ENCODE data around the gene VWA7. TPM values are rescaled to one million over a fixed set of nuclear protein-coding genes. Genes with fewer than 3 reads are reported as not detected.
A peak's percentile ranks its signal among the peaks of the same experiment; 100 is the strongest.

Gene VWA7
- total RNA-seq, 2 donors from 2014 or later, result 0.68 to 2.6 TPM

DNA sequence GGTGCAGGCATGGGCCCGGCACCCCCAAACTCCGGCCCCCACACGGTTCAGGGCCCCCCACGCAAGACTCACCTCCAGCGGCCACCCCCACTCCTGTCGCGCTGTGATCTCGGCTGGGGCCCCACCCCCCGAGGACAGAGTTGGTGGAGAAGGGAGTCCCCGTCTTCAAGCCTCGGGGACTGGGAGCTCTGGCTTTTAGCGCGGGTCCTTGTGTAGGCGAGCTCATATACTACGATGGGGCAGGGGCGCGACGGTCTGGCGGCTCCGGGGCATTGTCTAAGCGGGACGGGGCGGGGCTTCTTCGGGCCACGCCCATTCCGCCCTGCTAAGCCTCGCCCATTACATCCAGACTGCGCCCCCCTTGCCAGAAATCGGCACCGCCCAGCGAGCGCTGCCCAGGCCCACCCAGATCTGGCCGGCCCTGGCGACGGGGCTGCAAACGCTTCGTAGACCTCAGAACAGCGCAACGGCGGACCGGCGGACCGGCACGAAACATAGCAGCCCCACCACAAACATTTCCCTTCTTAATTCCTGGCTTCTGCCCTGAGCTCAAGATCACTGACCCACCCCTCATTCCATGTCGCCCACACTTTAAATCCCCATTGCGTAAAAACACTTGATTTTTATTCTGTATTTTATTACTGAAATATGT lies 47.0 kb downstream of the VWA7 start:
- DNase-seq (ENCODE audit: low spot score in 2 of 2), result peak in 1 of 2 donors; percentile 73
- ATAC-seq, result peak; percentile 21 to 64
- Mint-ChIP-seq H3K9me3 (no peaks in the 10 kb centered on the region), H3K27ac (peak overlapping the region; percentile 3 to 77), H3K36me3 (peaks cover 35 to 43% of the 10 kb centered on the region in 2 donors)

DNA sequence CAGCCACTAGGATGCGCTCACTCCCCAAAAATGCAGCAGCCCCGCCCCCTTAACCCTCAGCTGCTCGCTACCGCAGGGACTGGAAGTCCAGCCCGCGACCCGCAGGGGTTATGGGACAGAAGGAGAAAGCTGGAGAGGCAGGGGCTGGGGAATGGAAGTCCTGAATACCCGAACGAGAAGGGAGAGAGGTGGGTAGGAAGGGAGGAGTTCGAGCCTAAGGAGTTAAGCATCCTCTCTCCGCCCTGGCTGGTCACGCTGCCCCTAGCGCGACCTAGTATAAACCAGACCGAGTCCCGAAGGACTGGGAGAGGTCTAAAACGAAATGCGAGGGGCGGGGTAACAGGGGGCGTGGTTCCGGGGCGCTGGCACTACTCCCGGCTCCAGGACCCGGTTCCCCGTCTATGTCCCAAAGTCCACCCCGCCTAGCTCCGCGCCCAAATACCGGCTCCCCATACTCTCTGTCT lies 47.6 kb downstream of the VWA7 start:
- H3K27ac Mint-ChIP-seq, result peak overlapping the region; percentile 9 to 77
- peaks cover 29 to 37% of the 10 kb centered on the region in 2 donors for H3K36me3 Mint-ChIP-seq
- ATAC-seq (peak; percentile 50 to 71), DNase-seq (ENCODE audit: low spot score in 2 of 2) (peak; percentile 76 to 77)
- no peaks in the 10 kb centered on the region for H3K9me3 Mint-ChIP-seq

DNA sequence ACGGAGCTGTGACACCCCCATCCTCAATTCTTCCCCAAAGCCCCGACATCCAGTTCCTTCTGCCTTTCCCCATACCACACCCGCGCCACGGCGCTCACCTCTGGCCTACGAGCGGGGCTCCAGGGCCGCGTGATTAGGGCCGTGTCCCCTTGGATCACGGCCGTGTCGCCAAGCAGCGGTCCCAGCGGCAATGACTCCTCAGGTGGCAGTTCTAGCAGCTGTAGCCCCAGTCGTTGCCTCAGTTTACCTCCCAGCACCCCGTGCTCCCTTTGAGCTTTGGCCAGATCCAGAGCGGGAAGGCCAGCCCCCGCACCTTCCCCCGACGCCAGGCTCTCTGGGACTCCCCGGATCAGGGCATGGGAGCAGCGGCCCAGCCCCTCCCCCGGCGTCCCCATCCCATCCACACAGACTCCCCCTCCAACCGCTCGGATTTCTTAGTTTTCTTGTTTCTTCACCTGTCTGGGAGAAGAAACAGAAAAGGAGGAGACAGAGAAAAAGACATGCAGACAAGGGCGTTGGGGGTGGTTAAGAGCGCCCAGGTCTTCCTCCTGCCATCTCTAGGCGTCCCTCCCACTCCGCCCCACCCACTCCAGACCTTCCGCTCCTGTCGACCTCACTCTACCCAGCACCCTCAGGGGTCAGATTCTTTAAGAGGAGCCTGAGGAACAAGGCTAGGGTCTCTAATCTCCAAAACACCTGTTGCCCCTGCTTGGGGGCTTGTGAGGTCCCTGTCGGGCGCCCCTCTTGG lies 48.2 kb downstream of the VWA7 start, which contains the start of gene DDAH2:
Gene DDAH2 (minus strand): TSS at position 533 of the 748 bp plus-strand sequence. CDS start 138 bp downstream, at position 395.
- ATAC-seq (peak in 1 of 2 donors; percentile 33), DNase-seq (ENCODE audit: low spot score in 2 of 2) (no peak)
- Mint-ChIP-seq H3K9me3 (no peaks in the 10 kb centered on the region), H3K36me3 (peaks cover 23 to 32% of the 10 kb centered on the region in 2 donors), H3K27ac (peak within 1 kb of the TSS; percentile 9 to 82)

DNA sequence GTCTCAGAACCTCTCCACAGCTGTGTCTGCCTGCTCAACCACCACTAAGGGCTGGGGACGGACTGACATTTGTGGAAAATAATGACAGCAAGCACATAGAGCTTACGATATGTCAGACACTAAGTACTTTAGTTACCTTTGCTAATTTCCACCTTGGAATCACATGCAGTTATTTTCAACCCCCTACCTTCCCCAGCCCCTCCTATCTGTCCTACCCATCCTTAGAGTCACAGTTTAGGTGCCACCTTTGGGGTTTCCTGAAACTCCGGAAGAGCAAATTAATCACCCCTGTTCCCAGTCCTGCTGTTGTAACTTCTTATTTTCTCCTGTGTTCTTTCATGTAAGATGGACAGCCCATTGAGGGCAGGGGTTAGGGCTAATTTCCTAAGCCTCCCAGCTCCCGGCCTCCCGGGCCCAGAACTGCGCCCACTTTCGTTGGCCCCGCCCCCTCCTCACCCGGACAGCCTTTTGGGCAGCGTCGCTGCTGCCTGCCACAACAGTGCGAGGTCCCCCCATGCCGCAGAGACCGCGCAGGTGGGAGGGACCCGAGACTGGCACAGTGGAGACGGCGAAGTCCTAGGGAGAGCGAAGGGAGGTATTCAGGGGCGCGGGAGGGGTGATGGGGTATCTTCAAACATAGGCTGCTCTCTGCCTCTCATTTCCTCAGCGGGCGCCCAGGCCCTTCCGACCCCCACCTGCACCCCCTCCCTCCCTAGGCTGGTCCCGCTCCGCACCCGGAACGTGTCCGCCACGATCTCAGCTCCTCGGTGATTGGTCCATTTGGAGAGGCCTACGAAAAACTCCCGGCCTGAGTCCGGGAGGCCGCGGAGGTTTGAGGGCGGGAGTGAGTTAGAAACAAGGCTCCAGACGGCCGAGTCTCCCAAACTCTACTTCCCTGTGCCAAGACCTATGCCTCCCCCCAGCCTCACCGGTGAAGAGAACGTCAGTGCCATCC lies 49.1 kb downstream of the VWA7 start:
- ATAC-seq, result peak in 1 of 2 donors; percentile 15
- peak overlapping the region in 1 of 2 donors; percentile 82 for H3K27ac Mint-ChIP-seq
- DNase-seq (ENCODE audit: low spot score in 2 of 2), result no peak
- H3K9me3 Mint-ChIP-seq, result no peaks in the 10 kb centered on the region
- H3K36me3 Mint-ChIP-seq, result peaks cover 14 to 22% of the 10 kb centered on the region in 2 donors

DNA sequence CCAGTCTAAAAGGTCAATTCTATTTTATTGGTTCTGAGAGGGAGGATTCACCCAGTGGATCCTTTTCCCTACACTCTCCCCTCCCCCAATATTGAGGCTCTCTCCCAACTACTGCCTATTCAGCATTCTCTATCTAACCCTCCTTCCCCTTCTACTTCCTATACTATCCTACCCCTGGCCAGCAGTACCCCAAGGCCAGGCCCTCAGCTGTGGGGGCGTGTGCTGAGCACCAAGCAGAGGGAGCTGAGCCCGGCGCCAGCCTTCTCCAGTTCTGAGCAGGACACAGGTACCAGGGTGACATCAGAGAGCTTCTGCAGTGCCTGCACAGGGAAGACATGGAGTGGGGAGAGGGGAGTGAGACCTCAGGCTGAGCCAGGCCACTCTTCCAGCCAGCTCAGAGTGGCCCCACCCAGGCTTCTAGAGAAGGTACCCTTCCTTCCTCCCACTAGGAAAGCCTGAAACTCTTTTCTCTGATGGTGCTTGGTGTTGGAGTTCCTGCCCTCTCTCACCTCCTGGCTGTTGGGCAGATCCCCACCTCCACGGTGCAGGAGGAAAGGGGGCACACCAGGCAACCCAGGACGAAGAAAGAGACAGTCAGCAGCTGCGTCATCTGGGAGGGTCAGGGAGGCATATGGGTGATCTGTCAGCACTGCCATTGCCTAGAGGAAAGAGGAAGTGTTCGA lies 50.0 kb downstream of the VWA7 start:
- H3K36me3 Mint-ChIP-seq, result peaks cover 13 to 19% of the 10 kb centered on the region in 2 donors
- H3K27ac Mint-ChIP-seq, result peak overlapping the region in 1 of 2 donors; percentile 82
- DNase-seq (ENCODE audit: low spot score in 2 of 2) (no peak), ATAC-seq (peak; percentile 25 to 45)
- no peaks in the 10 kb centered on the region for H3K9me3 Mint-ChIP-seq

DNA sequence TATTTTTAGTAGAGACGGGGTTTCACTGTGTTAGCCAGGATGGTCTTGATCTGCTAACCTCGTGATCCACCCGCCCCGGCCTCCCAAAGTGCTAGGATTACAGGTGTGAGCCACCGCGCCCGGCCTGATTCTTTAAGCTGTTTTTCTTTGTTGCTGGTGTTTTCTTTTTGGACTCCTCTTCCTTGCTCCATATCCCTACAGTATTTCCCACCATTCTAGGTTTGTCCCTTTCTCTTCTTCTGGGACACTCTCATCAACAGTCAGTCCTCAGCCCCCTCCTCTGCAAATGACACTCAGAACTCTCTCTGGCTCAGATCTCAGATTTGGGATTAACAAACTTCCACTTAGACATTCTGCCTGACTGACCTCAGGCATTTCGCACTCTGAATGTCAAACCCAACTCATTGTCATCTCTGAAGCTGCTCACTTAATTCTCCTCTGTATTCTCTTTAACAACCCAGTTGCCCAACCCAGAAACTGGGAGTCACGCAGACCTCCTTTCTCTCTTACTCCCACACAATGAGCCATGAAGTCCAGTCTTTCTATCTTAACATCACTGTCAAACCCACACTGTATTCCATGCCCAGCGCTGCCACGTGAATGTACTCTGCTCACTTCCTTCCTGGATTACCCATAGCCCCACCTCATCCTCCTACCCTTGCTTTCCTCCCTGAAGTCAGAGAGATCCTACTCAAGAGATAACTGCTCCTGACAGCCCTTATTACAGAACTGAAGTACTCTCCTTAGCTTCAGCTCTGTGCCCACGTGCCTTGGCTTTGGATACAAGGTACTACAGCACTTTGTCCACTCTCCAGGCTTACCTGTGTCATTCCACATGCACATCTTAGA lies 51.4 kb downstream of the VWA7 start:
- peak in 1 of 2 donors; percentile 45 for ATAC-seq
- Mint-ChIP-seq H3K36me3 (peaks cover 6 to 7% of the 10 kb centered on the region in 2 donors), H3K27ac (peak overlapping the region in 1 of 2 donors; percentile 82), H3K9me3 (no peaks in the 10 kb centered on the region)
- no peak for DNase-seq (ENCODE audit: low spot score in 2 of 2)

DNA sequence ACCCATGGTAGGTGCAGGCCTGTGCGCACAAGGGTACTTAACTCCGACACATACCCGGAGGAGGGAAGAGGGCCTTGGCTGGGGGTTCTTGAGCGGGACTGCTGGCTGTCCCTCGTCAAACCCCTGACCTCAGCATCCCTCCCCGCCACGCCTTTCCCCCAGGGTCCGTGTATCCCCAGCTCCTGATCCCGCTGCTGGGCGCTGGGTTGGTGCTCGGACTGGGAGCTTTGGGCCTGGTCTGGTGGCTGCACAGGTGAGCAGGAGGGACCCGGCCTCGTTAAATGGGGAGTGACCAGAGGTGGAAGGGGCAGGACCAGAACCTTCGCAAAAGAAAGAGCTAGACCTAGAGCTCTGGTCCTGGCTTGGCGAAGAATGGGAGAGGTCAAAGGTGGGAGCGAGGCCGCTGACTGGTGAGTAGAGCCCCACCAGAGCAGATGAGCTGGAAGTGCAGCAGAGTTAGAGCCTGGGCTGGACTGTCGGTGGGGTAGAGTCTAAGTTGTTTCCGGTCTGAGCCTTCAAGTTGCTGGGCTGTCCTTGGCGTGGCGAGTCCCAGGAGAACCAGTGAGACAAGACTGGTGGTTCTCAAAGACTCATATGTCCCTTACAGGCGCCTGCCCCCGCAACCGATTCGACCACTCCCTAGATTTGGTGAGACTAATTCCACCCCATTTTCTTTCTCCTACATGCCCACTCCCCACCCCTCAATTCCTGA lies 53.0 kb downstream of the VWA7 start:
- H3K27ac Mint-ChIP-seq, result no peak overlapping the region
- no peaks in the 10 kb centered on the region for H3K36me3 Mint-ChIP-seq
- DNase-seq (ENCODE audit: low spot score in 2 of 2) (no peak), ATAC-seq (no peak)
- no peaks in the 10 kb centered on the region for H3K9me3 Mint-ChIP-seq

DNA sequence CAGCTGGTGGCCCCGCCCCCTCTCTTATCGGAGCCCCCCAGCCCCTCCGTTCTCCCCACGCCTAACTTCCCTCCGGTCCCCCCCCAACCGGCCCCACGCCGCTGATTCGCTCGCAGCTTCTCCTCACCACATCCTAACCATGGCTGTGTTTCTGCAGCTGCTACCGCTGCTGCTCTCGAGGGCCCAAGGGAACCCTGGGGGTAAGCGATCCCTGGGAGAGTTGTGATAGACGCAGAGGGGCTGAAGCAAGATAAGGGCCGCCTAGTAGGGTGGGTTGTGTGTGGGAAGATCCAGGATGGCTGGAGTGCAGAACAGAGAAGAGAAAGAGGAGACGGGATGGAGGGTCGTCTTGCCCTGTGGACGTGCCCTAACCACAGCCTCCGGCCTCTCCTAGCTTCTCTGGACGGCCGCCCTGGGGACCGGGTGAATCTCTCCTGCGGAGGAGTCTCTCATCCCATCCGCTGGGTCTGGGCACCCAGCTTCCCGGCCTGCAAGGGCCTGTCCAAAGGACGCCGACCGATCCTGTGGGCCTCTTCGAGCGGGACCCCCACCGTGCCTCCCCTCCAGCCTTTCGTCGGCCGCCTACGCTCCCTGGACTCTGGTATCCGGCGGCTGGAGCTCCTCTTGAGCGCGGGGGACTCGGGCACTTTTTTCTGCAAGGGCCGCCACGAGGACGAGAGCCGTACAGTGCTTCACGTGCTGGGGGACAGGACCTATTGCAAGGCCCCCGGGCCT lies 53.7 kb downstream of the VWA7 start, which contains the start of gene MPIG6B:
Gene MPIG6B (plus strand): TSS at position 129 of the 735 bp plus-strand sequence. CDS start 11 bp downstream, at position 140.
- DNase-seq (ENCODE audit: low spot score in 2 of 2), result no peak
- peak within 1 kb of the TSS in 1 of 2 donors; percentile 12 for H3K27ac Mint-ChIP-seq
- no peaks in the 10 kb centered on the region for H3K36me3 Mint-ChIP-seq
- H3K9me3 Mint-ChIP-seq, result no peaks in the 10 kb centered on the region
- ATAC-seq, result no peak

DNA sequence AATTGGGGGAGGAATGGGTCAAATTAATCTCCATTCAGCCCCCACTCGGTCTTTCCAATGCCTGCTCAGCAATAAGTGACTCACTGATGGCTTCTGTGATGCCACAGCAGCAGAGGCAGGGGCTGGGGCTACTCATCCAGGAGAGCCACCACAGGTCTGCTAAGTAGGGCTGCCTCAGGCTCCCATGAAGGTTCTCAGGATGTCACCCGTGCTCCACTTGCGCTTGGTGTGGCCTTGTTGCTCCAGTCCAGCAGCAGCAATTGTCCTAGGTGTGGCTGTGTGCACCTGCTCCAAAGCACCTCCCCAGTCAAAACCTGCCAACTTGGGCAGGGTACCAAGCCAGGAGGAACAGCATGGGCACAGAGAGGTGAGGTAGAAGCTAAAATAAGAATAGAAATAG lies 55.0 kb downstream of the VWA7 start:
- Mint-ChIP-seq H3K9me3 (no peaks in the 10 kb centered on the region), H3K27ac (no peak overlapping the region), H3K36me3 (no peaks in the 10 kb centered on the region)
- no peak for ATAC-seq
- no peak for DNase-seq (ENCODE audit: low spot score in 2 of 2)

DNA sequence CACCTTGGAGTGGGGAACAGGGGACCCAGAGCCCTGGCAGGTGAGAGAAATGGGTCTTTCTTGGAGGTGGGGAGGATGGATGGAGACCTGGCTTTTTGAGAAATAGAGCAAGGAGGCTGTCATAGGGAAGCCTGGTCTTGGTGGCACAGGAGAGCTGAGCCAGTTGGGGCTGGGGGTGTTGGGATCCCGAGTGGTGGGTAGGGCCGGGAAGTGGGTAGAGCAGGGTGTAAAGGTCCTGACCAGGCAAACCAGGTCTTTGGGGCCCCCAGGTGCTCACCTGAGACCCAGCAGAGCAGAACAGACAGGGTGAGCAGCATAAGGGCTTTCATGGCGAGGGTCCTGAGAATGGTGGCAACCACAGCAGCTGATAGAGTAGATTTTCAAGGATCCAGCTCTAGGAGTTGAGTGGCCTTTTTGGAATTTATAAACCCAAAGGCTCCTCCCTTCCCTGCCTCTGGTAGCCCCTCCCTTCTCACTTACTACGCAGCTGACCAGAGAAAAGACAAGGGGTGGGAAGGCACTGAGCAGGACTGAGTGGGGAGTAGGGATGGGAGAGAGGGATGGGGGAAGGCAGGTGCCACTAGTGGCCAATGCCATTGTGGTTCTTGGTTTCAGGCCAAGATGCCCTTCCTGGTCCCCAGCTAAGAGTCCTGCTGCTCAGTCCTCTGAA lies 55.6 kb downstream of the VWA7 start, which contains the start of gene LY6G6C:
Gene LY6G6C (minus strand): TSS at position 396 of the 670 bp plus-strand sequence. CDS start 67 bp downstream, at position 329.
- Mint-ChIP-seq H3K9me3 (no peaks in the 10 kb centered on the region), H3K27ac (peak within 1 kb of the TSS; percentile 2 to 63), H3K36me3 (no peaks in the 10 kb centered on the region)
- ATAC-seq, result no peak
- DNase-seq (ENCODE audit: low spot score in 2 of 2), result no peak

DNA sequence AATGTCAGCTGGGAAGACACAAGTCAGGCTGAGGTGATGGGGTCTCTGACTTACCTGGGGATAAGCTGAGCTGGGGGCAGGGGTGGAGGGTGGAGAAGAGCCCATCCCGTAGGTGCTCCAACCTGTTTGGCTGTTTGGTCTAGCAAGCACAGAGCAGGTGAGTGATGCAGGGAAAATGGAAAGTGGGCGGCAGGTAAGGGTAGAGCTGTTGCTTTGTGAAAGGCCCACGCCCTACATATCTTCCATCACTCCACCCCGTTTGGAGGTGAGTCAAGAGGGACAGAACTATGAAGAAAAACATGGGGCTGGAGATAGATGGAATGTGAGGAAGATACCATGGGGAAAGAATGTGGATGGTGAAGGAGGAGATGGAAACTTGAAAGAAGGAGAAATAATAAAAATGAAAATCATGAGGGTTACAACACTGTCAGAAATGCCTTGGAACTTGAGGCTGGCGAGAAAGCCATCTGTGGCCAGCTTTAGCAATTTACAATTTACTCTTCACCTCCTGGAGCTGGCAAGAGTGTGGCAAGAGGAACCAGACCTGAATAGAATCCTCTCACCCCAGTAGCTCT lies 56.8 kb downstream of the VWA7 start:
- Mint-ChIP-seq H3K9me3 (no peaks in the 10 kb centered on the region), H3K27ac (no peak overlapping the region), H3K36me3 (no peaks in the 10 kb centered on the region)
- ATAC-seq (no peak), DNase-seq (ENCODE audit: low spot score in 2 of 2) (no peak)

DNA sequence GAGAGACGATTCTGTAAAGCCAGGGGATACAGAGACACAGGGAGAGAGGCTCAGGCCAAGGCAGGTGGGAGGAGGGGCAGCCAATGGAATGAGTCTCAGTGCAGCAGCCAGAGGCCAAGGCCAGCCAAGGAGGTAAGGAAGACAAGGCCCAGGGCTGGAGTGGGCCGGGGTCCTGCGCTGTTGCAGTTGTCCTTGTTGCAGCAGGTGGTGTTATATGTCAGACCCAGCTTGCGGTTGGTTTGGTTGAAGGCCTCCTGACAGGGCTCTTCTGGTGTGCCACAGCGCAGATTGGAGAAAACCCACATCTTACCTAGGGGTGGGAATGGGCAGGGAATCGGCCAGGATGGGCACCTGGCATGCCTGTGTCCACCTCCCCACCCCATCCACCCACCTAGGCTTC lies 58.1 kb downstream of the VWA7 start:
- peak overlapping the region in 1 of 2 donors; percentile 18 for H3K27ac Mint-ChIP-seq
- H3K9me3 Mint-ChIP-seq, result no peaks in the 10 kb centered on the region
- H3K36me3 Mint-ChIP-seq, result no peaks in the 10 kb centered on the region
- no peak for ATAC-seq
- DNase-seq (ENCODE audit: low spot score in 2 of 2), result no peak

DNA sequence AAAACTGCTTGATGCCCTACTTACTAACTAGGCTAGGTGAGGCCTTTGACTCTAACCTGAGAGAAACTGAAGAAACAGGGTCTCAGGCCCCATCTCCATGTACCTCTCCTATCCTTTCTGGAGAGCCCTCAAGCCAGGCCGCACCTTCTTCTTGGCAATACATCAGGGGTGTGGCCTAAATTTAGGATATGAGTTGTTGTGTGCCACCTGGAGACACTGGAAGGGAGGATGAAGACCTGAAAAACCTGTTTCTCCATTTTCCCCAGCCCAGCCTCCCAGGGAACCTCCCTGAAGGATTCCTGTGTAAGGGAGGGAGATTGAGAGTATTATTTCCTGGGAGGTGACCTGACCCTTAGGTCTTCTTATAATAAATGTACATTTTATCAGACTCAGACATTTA lies 58.9 kb downstream of the VWA7 start:
- Mint-ChIP-seq H3K9me3 (no peaks in the 10 kb centered on the region), H3K27ac (peak overlapping the region in 1 of 2 donors; percentile 18), H3K36me3 (no peaks in the 10 kb centered on the region)
- DNase-seq (ENCODE audit: low spot score in 2 of 2) (no peak), ATAC-seq (no peak)
